GM21381 (cell line): ENCODE data around the gene RANBP1.
"Not testable (repeated sequence)": the region's sequence is repeated elsewhere in the genome, so short reads cannot be mapped to it uniquely, and the experiment has no call there.

ENCODE experiments used
- ATAC-seq: cut with Tn5 transposase; IDR thresholded peaks from one replicate; pipeline ENCODE4 v1.9.1; 2021; ENCODE audit warnings: mild to moderate bottlenecking, moderate library complexity; ENCODE audit not compliant: unreplicated experiment

The RANBP1 gene

DNA sequence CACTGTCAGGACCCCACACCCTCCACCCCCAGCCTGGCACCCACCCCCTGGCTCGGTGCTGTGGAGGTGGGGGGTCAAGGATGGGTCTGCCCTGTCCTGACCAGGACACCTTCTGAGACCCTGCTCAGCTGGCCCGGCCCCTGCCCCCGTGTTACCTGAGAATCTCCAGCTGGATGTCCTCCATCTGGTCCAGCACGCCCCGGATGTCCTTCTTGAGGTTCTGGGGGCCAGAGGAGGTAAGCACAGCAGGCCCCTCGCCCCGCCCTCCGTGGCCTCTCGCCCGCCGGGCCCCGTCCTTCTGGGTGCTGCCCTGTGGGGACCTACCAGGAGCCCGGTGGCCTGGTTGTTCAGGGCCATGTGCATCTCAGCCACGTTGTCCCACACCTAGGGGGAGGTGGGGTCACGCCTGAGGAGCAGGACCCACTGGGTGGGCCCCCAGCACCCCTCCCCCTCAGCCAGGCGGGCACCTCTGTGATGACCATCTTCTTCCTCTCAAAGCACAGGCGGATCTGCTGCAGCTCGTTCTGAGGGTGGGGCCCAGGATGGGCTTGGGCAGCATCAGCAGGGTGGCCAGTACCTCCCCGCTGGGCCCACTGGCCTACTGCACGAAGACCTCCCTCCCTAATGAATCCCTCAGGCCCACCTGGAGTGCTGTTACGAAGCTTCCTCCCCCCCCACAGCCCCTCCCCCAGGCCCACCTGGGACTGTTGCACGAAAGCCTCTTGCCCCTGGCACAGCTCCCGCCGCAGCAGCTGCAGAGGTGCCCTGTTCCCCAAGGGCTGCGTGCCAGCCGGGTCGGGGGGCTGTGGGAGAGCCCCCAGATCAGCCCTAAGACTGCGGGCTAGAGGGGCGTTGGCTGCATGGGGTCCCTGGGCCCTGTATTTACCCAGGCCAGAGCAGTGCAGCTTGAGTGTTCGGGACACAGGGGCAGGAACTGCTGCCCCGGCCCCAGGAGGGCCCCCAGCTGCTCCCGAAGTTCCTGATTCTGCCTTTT, 33.6 kb downstream of the RANBP1 start:
- ATAC-seq = no peak

DNA sequence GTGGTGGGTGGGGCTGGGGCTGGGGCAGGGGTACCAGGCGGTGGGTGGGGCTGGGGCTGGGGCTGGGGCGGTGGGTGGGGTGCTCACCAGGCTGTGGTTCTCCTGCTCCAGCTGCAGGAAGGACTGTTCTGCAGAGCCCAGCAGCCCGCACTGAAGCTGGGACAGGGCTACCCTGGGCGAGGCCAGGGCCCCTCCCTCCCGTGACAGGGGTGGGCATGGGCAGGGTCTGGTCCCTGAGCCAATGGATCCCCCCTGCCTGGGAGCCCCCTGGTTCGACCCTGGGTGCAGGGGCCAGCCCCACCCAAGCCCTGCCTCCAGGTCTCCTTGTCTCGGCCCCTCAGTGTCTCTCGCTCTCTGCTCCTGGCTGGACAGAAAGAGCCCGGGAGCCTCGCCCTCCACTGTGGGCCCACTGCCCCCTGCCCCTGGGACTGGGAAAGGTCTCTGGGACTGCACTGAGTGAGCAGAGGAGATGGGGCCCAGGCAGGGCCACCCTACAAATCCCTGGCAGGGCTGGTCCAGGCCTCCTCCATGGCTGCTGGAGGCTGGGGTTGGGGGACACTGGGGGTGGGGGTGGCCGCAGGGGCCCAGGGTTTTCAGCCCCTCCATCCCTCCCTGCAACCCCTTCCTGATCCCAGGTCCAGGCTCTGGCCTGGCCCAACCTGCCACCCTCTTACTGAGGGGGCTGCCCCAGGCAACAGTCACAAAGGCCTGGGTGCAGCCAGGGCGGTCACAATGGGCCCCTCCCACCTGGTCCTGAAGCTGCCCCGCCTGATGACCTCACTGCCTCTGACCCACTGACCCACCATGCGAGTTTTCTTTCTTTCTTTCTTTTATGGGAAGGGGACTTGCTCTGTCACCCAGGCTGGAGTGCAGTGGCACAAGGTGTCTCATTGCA, 34.7 kb downstream of the RANBP1 start, which contains the start of gene CCDC188:
Gene CCDC188, minus strand, starts transcription at position 675 of the 895 bp plus-strand sequence. Its CDS starts 69 bp downstream, at position 606.
- no peak for ATAC-seq

- no peak for ATAC-seq
Measured at GRCh38 chr22:20151276-20151588, 35.3 kb downstream of the RANBP1 start.

GRCh38 chr22:20152464-20152890, 36.6 kb downstream of the RANBP1 start:
- ATAC-seq = no peak

DNA sequence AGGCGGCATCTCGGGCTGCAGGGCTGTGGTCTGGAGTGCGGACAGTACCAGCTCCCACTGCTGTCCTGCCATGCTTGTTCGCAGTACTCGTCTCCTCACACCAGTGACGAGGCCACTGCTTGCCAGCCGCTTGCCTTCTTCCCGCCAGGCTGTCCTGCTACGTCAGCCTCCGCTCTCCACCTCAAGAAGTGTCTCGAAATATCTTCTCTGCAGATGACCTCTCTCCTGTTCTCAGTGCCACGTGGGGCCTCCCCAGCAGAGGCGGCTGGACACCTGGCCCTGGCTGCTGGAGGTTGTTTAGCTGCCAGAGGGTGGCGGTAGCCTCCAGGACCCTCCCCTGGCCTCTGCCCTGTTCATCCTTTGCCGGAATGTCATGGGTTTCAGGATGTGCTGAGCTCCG, 38.0 kb downstream of the RANBP1 start:
- ATAC-seq = no peak

DNA sequence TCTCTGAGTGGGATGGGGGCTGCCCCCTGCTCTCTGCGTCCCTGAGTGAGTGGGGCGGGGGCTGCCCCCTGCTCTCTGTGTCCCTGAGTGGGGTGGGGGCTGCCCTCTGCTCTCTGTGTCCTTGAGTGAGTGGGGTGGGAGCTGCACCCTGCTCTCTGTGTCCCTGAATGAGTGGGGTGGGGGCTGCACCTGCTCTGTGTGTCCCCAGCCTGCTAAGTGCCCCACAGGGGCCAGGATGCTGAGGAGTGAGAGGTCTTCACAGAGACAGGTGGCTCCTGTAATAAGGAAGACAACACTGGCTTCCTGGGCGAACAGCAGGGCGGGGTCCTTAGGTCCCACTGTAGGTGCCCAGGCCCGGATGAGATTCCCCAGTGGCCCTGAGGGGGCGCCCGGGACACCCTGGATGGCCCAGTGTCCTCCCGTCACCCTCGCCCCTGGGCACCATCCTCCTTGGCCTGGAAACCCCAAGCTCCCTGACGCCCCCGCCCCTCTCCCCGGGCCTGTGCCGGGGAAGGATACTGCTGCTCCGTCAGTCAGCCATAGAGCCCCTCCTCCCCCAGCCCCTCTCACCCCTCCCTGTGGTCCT, 38.8 kb downstream of the RANBP1 start:
- no peak for ATAC-seq

DNA sequence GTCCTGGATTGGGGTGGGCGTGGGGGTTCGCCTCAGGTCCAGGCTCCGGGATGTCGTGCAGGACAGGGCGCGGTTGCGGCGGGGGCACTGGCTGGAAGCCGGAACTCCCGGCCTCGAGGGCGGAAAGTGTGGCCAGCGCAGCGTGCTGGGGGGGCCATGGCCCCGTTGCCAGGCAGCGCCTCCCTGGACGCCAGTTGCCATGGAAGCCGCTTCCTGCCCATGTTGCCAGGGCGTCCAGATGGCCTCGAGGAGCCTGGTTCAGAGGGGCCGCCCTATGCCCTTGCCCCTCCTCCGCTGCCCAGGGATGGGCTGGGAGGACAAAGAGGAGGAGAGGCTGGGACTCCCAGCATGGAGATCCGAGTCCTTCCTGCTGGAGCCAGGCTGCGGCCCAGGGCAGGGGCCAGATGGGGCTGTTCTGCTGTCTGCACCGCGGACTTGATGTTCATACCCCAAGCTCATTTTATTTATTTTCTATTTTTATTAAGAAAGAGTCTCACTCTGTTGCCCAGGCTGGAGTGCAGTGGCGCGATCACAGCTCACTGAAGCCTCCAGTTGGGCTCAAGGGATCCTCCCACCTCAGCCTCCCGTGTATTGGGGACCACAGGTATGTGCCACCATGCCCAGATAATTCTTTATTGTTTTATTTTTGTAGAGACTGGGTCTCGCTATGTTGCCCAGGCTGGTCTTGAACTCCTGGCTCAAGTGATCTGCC, 39.6 kb downstream of the RANBP1 start:
- ATAC-seq = no peak

GRCh38 chr22:20156042-20156389, 40.1 kb downstream of the RANBP1 start:
- ATAC-seq = no peak

DNA sequence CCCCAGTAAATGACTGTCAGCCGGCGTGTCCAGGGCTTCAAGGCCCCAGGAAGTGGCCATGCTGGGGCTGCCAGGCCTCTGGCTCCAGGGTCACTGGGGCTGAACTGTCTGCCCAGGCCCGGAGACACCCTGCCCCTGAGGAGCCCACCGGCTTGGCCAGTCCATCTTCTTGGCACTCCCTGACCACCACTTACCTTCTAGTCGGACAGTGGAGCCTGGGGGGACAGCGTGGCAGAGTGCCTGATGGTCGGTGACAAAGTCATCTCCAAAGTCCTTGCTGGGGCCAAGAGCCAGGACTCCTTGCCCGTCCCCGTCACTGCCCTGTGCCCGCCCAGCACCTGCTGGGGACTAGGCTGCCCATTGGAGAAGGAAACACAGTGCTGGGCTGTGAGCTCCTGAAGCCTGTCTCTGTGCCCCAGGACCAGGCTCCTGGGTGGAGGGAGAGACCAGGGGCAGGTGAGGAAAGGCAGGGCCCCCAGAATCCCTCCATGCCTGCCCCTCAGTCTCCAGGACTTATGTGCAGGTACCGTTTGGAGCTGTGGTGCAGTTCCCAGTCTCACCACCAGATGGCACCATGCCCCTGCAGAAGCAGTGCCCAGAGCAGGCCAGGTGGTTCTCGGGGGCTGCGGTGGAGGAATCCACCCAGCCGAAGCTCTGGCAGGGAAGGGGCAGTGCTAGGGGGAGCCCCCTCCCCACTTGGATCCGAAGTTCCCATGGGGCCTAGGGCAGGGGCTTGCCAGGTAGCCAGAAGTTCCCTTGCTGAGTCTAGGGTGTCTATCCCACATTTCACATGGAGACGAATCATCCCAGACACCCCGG, 40.9 kb downstream of the RANBP1 start:
- no peak for ATAC-seq

GRCh38 chr22:20157430-20158183, 41.7 kb downstream of the RANBP1 start:
- no peak for ATAC-seq

DNA sequence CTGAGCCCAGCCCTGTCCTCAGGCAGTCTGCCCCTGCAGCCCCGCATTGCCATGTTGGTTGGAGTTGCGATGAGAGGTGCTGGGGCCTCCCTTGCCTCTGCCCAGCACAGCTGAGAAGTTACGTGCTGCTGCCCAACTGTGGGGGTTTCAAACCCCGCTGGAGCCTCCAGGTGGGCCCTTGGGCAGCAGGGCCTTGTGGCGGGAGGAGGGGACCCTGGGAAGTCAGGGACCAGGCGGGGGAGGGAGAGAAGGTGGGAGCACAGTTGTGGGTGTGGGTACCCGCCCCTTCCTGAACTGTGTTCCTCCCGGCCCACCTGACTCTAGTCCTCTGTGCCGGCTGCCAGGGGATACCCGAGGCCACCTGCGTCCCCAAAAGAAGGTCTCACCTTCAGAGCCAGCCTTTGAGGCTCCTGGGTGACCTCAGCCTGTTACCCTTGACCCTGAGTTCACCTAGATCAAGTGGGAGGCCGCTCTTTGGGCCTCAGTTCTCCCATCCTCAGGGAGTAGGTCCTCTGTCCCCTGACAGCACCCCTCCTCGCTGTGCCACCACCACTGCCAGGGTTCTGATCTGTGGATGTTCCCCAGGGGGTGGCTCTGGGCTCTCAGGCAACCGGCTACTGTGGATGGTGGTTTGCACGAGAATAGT, 42.6 kb downstream of the RANBP1 start:
- no peak for ATAC-seq

GRCh38 chr22:20159076-20159475, 43.2 kb downstream of the RANBP1 start:
- no peak for ATAC-seq

- ATAC-seq = not testable (repeated sequence)
Measured at GRCh38 chr22:20159531-20159930, 43.6 kb downstream of the RANBP1 start.

GRCh38 chr22:20160041-20160440, 44.1 kb downstream of the RANBP1 start:
- no peak for ATAC-seq

- ATAC-seq = no peak
Measured at GRCh38 chr22:20164863-20165262, 49.0 kb downstream of the RANBP1 start.

DNA sequence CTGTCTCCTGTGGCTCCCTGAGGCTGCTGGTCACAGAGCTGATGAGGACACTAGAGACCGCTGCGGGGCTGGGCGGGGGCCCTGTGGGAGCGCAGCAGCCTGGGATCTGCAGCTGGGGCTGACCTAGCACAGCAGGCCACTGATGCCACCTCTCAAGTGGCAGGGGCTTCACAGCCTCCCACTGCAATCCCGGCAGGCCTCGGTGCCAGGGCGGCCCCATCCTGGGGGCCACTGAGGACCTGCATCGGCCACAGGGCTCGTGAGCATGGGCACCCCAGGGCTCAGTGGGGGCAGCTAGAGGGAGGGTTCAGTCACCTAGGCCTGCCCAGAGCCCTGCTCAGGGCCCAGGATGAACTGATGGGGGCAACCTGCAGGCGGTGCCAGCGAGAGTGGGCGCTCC, 49.5 kb downstream of the RANBP1 start:
- ATAC-seq = no peak

DNA sequence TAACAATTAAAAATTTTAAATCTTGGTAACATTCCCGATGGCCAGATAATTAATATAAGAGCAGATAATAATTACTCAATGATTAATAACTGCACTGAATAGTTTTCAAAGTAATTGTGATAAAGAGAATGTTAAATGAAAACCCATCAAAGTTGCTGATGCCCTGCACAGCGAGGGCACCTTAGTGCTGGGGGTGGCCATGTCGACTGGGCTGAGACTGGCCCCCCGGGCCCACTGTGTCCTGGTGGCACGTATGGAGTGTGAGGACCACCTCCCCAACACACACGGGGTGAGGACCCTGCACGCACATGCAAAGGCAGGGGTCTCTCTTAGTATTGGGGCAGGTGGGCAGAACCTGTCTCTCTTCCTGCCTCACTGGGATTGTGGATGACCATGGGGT, 50.0 kb downstream of the RANBP1 start:
- ATAC-seq = no peak

GRCh38 chr22:20166703-20167102, 50.8 kb downstream of the RANBP1 start:
- ATAC-seq = no peak
